ENCODE results near the gene PCDHGA4.
"Not testable (repeated sequence)": the region's sequence is repeated elsewhere in the genome, so short reads cannot be mapped to it uniquely, and the experiment has no call there.

Gene PCDHGA4

DNA sequence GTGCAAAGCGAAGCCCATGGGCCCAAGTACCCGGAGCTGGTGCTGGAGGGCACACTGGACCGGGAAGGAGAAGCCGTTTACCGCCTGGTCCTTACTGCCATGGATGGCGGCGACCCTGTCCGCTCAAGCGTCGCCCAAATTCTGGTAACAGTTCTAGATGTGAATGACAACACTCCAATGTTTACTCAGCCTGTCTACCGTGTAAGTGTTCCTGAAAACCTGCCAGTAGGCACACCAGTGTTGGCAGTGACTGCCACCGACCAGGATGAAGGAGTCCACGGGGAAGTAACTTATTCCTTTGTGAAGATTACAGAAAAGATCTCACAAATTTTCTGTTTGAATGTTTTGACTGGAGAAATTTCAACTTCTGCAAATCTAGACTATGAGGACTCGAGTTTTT is 19.8 kb downstream of the PCDHGA4 start:
- no peak overlapping the region for H3K4me3 ChIP-seq (ENCODE audit: low read depth, low read length)
- TF ChIP-seq, protein P1, sequence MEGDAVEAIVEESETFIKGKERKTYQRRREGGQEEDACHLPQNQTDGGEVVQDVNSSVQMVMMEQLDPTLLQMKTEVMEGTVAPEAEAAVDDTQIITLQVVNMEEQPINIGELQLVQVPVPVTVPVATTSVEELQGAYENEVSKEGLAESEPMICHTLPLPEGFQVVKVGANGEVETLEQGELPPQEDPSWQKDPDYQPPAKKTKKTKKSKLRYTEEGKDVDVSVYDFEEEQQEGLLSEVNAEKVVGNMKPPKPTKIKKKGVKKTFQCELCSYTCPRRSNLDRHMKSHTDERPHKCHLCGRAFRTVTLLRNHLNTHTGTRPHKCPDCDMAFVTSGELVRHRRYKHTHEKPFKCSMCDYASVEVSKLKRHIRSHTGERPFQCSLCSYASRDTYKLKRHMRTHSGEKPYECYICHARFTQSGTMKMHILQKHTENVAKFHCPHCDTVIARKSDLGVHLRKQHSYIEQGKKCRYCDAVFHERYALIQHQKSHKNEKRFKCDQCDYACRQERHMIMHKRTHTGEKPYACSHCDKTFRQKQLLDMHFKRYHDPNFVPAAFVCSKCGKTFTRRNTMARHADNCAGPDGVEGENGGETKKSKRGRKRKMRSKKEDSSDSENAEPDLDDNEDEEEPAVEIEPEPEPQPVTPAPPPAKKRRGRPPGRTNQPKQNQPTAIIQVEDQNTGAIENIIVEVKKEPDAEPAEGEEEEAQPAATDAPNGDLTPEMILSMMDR (IDR thresholded peaks at IDR 0.05; ENCODE audit: low read depth, low read length) = no peak
- in situ Hi-C loops (cut with HindIII; ENCODE audit: low sequenced_read_pairs) = no loop called here
- no peak for DNase-seq (ENCODE audit: low read depth, low spot score)

DNA sequence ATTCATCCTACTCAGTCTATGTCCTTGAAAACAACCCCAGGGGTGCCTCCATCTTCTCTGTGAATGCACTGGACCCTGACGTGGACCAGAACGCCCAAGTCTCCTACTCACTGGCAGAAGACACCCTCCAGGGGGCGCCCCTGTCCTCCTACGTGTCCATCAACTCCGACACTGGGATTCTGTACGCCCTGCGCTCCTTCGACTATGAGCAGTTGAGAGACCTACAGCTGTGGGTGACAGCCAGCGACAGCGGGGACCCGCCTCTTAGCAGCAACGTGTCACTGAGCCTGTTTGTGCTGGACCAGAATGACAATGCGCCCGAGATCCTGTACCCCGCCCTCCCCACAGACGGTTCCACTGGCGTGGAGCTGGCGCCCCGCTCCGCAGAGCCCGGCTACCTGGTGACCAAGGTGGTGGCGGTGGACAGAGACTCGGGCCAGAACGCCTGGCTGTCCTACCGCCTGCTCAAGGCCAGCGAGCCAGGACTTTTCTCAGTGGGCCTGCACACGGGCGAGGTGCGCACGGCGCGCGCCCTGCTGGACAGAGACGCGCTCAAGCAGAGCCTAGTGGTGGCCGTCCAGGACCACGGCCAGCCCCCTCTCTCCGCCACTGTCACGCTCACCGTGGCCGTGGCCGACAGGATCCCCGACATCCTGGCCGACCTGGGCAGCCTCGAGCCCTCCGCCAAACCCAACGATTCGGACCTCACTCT is 20.8 kb downstream of the PCDHGA4 start:
- DNase-seq (ENCODE audit: low read depth, low spot score); H3K4me3 ChIP-seq (ENCODE audit: low read depth, low read length); in situ Hi-C loops (cut with HindIII; ENCODE audit: low sequenced_read_pairs): not testable (repeated sequence)

DNA sequence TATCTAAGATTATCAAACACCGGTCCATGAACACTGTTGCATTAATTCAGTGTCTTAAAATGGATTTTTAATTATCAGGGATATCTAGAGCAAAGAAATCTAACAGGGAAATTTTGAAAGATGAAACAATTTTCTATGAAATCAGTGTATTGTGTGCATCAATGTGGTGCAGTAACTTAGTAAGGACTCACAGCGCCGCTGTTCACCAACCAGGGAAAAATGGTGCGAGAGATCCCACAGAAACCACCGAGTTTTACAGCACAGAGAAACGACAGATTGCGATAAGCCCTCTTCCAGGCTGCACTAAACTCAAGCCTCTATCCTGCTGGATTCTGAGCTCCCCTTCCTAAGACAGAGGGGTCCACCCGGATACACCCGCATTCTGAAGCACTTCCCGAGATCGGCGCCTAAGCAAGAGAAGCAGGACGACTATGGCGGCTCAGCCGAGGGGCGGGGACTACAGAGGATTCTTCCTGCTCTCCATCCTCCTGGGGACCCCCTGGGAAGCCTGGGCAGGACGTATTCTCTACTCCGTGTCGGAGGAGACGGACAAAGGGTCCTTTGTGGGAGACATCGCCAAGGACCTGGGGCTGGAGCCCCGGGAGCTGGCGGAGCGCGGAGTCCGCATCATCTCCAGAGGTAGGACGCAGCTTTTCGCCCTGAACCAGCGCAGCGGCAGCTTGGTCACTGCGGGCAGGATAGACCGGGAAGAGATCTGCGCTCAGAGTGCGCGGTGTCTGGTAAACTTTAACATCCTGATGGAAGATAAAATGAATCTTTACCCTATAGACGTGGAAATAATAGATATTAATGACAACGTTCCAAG is 27.9 kb downstream of the PCDHGA4 start, which contains the start of gene PCDHGA7:
Gene PCDHGA7, plus strand, starts transcription at position 274 of the 826 bp plus-strand sequence. Its CDS starts 158 bp downstream, at position 432.
- in situ Hi-C loops (cut with HindIII; ENCODE audit: low sequenced_read_pairs) = no loop called here
- H3K4me3 ChIP-seq (ENCODE audit: low read depth, low read length) = peak within 1 kb of the TSS; percentile 46
- DNase-seq (ENCODE audit: low read depth, low spot score) = peak; percentile 56
- TF ChIP-seq, protein P1 (IDR thresholded peaks at IDR 0.05; ENCODE audit: low read depth, low read length) = peak; percentile 59

DNA sequence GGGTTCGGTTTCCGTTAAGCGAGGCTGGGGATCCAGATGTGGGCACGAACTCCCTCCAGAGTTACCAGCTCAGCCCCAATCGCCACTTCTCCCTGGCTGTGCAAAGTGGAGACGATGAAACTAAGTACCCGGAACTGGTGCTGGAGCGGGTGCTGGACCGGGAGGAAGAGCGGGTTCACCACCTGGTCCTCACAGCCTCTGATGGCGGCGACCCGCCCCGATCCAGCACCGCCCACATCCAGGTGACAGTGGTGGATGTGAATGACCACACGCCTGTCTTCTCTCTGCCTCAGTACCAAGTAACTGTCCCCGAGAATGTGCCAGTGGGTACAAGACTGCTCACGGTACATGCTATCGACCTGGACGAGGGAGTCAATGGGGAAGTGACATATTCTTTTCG is 28.5 kb downstream of the PCDHGA4 start:
- TF ChIP-seq, protein P1 (IDR thresholded peaks at IDR 0.05; ENCODE audit: low read depth, low read length) = no peak
- H3K4me3 ChIP-seq (ENCODE audit: low read depth, low read length) = peak overlapping the region; percentile 46
- in situ Hi-C loops (cut with HindIII; ENCODE audit: low sequenced_read_pairs) = no loop called here
- no peak for DNase-seq (ENCODE audit: low read depth, low spot score)

- in situ Hi-C loops (cut with HindIII; ENCODE audit: low sequenced_read_pairs) = no loop called here
- no peak for DNase-seq (ENCODE audit: low read depth, low spot score)
- TF ChIP-seq, protein P1 (IDR thresholded peaks at IDR 0.05; ENCODE audit: low read depth, low read length) = no peak
- H3K4me3 ChIP-seq (ENCODE audit: low read depth, low read length) = no peak overlapping the region
These were observed 29.8 kb downstream of the PCDHGA4 start for GRCh38 chr5:141384471-141385267.

- in situ Hi-C loops (cut with HindIII; ENCODE audit: low sequenced_read_pairs) = not testable (repeated sequence)
- DNase-seq (ENCODE audit: low read depth, low spot score) = peak; percentile 55
- peak within 1 kb of the TSS; percentile 33 for H3K4me3 ChIP-seq (ENCODE audit: low read depth, low read length)
- TF ChIP-seq, protein P1 (IDR thresholded peaks at IDR 0.05; ENCODE audit: low read depth, low read length) = peak; percentile 53
These were observed 32.9 kb downstream of the PCDHGA4 start, which contains the start of gene PCDHGB4 for GRCh38 chr5:141387557-141388311. TSS of gene PCDHGB4 (plus strand) at chr5:141387698. CDS start at chr5:141387885, 187 bp downstream.
